ENCODE measurements around the gene CHD6.

CHD6 gene

DNA sequence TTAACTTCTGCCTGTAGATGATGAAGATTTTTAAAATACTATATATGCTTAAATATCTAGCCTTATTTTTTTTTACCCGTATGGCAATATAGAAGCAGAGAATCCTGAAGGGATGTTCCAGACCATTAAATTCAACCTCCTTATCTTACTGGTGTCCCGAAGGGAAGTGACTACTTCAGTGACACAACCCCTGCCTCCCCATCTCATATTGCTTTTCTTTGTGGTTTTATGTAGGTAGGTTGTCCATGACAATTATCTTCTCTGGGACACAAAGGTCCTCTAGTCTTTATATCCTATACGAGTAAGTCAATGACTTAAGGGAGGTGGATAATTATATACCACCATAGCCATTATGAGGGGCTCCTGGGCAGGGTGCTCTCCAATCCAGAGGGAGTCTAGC, 194.2 kb downstream of the CHD6 start:
- TF ChIP-seq SPI1 (IDR thresholded peaks at IDR 0.05; ENCODE audit: borderline replicate concordance, low read depth) (no peak), GABPA (IDR thresholded peaks at IDR 0.05; ENCODE audit: low read depth) (no peak), POLR2AphosphoS5 (IDR thresholded peaks at IDR 0.05; ENCODE audit: low read depth) (no peak)
- TF ChIP-seq, protein P1, sequence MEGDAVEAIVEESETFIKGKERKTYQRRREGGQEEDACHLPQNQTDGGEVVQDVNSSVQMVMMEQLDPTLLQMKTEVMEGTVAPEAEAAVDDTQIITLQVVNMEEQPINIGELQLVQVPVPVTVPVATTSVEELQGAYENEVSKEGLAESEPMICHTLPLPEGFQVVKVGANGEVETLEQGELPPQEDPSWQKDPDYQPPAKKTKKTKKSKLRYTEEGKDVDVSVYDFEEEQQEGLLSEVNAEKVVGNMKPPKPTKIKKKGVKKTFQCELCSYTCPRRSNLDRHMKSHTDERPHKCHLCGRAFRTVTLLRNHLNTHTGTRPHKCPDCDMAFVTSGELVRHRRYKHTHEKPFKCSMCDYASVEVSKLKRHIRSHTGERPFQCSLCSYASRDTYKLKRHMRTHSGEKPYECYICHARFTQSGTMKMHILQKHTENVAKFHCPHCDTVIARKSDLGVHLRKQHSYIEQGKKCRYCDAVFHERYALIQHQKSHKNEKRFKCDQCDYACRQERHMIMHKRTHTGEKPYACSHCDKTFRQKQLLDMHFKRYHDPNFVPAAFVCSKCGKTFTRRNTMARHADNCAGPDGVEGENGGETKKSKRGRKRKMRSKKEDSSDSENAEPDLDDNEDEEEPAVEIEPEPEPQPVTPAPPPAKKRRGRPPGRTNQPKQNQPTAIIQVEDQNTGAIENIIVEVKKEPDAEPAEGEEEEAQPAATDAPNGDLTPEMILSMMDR (IDR thresholded peaks at IDR 0.05; ENCODE audit: insufficient read depth, low read length), result no peak
- TF ChIP-seq, protein P2, sequence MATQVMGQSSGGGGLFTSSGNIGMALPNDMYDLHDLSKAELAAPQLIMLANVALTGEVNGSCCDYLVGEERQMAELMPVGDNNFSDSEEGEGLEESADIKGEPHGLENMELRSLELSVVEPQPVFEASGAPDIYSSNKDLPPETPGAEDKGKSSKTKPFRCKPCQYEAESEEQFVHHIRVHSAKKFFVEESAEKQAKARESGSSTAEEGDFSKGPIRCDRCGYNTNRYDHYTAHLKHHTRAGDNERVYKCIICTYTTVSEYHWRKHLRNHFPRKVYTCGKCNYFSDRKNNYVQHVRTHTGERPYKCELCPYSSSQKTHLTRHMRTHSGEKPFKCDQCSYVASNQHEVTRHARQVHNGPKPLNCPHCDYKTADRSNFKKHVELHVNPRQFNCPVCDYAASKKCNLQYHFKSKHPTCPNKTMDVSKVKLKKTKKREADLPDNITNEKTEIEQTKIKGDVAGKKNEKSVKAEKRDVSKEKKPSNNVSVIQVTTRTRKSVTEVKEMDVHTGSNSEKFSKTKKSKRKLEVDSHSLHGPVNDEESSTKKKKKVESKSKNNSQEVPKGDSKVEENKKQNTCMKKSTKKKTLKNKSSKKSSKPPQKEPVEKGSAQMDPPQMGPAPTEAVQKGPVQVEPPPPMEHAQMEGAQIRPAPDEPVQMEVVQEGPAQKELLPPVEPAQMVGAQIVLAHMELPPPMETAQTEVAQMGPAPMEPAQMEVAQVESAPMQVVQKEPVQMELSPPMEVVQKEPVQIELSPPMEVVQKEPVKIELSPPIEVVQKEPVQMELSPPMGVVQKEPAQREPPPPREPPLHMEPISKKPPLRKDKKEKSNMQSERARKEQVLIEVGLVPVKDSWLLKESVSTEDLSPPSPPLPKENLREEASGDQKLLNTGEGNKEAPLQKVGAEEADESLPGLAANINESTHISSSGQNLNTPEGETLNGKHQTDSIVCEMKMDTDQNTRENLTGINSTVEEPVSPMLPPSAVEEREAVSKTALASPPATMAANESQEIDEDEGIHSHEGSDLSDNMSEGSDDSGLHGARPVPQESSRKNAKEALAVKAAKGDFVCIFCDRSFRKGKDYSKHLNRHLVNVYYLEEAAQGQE (IDR thresholded peaks at IDR 0.05; ENCODE audit: insufficient replicate concordance, low read depth), result no peak
- H3K4me3 ChIP-seq (replicated peaks; ENCODE audit: insufficient read depth, low read length), result no peak overlapping the region
- H3K27ac ChIP-seq (replicated peaks), result no peak overlapping the region
- DNase-seq (ENCODE audit: low read depth in 1 of 2, low spot score in 1 of 2), result no peak
- H3K27me3 ChIP-seq (ENCODE audit: insufficient read depth, poor library complexity, severe bottlenecking), result no peaks in the 10 kb centered on the region

DNA sequence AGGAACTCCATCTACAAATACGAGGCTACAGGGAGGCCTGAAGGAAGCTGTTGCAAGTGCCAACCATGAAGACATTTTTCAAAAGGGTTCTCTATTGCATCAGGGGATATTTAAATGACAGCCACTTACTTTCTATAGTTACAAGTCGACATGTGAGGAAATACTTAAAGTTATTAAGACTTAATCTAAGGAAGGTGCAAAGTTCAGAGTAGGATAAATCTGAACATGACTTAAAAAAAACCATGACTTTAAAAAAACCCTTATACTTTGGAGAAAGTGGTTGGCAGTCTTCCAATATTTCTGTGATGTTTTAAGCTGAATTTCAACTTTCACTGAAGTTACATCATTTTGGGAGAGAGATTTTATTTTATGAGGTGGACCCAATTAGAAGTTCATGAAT, 195.2 kb downstream of the CHD6 start:
- Histone ChIP-seq H3K27me3 (ENCODE audit: insufficient read depth, poor library complexity, severe bottlenecking) (no peaks in the 10 kb centered on the region), H3K4me3 (replicated peaks; ENCODE audit: insufficient read depth, low read length) (no peak overlapping the region), H3K27ac (replicated peaks) (no peak overlapping the region)
- DNase-seq (ENCODE audit: low read depth in 1 of 2, low spot score in 1 of 2), result no peak
- no peak for TF ChIP-seq POLR2AphosphoS5 (IDR thresholded peaks at IDR 0.05; ENCODE audit: low read depth)
- no peak for TF ChIP-seq GABPA (IDR thresholded peaks at IDR 0.05; ENCODE audit: low read depth)
- TF ChIP-seq, protein P1 (IDR thresholded peaks at IDR 0.05; ENCODE audit: insufficient read depth, low read length), result no peak
- TF ChIP-seq, protein P2 (IDR thresholded peaks at IDR 0.05; ENCODE audit: insufficient replicate concordance, low read depth), result no peak
- no peak for TF ChIP-seq SPI1 (IDR thresholded peaks at IDR 0.05; ENCODE audit: borderline replicate concordance, low read depth)

DNA sequence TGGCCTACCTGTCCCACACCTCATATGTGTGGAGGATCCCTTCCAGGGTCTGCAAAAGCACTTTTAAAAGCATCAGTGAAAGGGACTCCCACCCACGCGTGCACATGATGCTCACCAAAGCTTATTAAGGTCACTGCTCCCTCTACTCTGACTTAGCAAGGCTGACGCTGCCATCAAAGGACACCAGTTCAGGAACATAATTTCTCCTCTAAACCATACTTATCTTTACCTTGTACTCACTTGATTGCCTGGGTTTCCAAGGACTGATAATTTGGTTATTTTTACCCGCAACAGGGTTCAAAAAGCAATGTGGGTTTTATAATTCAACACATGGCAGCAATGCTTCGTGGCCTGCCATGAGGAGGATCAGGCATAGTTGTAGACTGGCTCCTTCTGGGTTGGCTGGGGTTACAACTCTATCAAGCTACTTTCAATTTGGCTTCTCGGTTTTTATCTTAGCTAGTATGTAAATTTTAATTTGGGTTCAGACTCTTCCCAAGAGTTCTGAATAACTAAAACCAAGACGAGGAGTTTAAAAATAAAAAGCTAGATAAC, 199.4 kb downstream of the CHD6 start:
- DNase-seq (ENCODE audit: low read depth in 1 of 2, low spot score in 1 of 2), result no peak
- H3K4me3 ChIP-seq (replicated peaks; ENCODE audit: insufficient read depth, low read length), result no peak overlapping the region
- no peaks in the 10 kb centered on the region for H3K27me3 ChIP-seq (ENCODE audit: insufficient read depth, poor library complexity, severe bottlenecking)
- H3K27ac ChIP-seq (replicated peaks), result no peak overlapping the region
- TF ChIP-seq, protein P2 (IDR thresholded peaks at IDR 0.05; ENCODE audit: insufficient replicate concordance, low read depth), result no peak
- no peak for TF ChIP-seq POLR2AphosphoS5 (IDR thresholded peaks at IDR 0.05; ENCODE audit: low read depth)
- no peak for TF ChIP-seq GABPA (IDR thresholded peaks at IDR 0.05; ENCODE audit: low read depth)
- TF ChIP-seq, protein P1 (IDR thresholded peaks at IDR 0.05; ENCODE audit: insufficient read depth, low read length), result no peak
- TF ChIP-seq SPI1 (IDR thresholded peaks at IDR 0.05; ENCODE audit: borderline replicate concordance, low read depth), result no peak
